Measurements from ENCODE around the gene BICDL2. TPM values are rescaled to one million over a fixed set of nuclear protein-coding genes. Genes with fewer than 3 reads are reported as not detected.
A peak's percentile ranks its signal among the peaks of the same experiment; 100 is the strongest.

BICDL2 gene
- polyA plus RNA-seq, 2 of the 4 experiments (the other 2 are of a cell fraction): not detected

GRCh38 chr16:3023669-3024478, 12.9 kb downstream of the BICDL2 start, which contains the start of the genes HCFC1R1 and THOC6 (continued):
- TF ChIP-seq HMGXB4 (CRISPR knock-in tag; IDR thresholded peaks at IDR 0.05; ENCODE audit: borderline replicate concordance) (peak; percentile 93), RNF2 (IDR thresholded peaks at IDR 0.05; ENCODE audit: borderline replicate concordance, low read depth) (no peak), HEYL (CRISPR knock-in tag; IDR thresholded peaks at IDR 0.05) (no peak), EP300 (IDR thresholded peaks at IDR 0.05) (0 out of 5 replicates have a peak, but pooled peaks of 1 of the 2 experiments have one; percentile 16), ESRRA (IDR thresholded peaks at IDR 0.05; ENCODE audit: borderline replicate concordance, low read length) (peak; percentile 57; the same call in 1 of the 2 replicates), NR3C1 (IDR thresholded peaks at IDR 0.05) (no peak), RFX5 (IDR thresholded peaks at IDR 0.05) (no peak), ELK1 (IDR thresholded peaks at IDR 0.05; ENCODE audit: low read depth, low read length) (no peak), POLR2A (IDR thresholded peaks at IDR 0.05; ENCODE audit: low read length) (peak; percentile 69), MYC (IDR thresholded peaks at IDR 0.05; ENCODE audit: borderline replicate concordance, low read length) (no peak; the same call in none of the 2 replicates), KDM1A (IDR thresholded peaks at IDR 0.05; ENCODE audit: low read depth) (no peak), USF2 (IDR thresholded peaks at IDR 0.05) (peak; percentile 82), HOXA7 (CRISPR knock-in tag; IDR thresholded peaks at IDR 0.05) (peak; percentile 99), FOXS1 (CRISPR knock-in tag; IDR thresholded peaks at IDR 0.05) (no peak; the same call in 1 of the 2 replicates), CEBPB (IDR thresholded peaks at IDR 0.05) (no peak; a peak in 1 of 4 replicates), FOSB (CRISPR knock-in tag; IDR thresholded peaks at IDR 0.05) (peak; percentile 99), E2F6 (IDR thresholded peaks at IDR 0.05; ENCODE audit: borderline replicate concordance, low read depth) (peak; percentile 45; the same call in 1 of the 2 replicates), MAZ (IDR thresholded peaks at IDR 0.05; ENCODE audit: borderline replicate concordance, low read depth, low read length) (no peak; the same call in 1 of the 2 replicates), TP53 (CRISPR knock-in tag; IDR thresholded peaks at IDR 0.05) (peak; percentile 99), PHF8 (IDR thresholded peaks at IDR 0.05; ENCODE audit: borderline replicate concordance, low read depth) (peak; percentile 76; the same call in 1 of the 2 replicates), HDAC2 (IDR thresholded peaks at IDR 0.05) (no peak), RCOR1 (IDR thresholded peaks at IDR 0.05; ENCODE audit: low read depth, low read length) (0 out of 2 replicates have a peak, but pooled peaks have one; percentile 11), CHD2 (IDR thresholded peaks at IDR 0.05; ENCODE audit: low read length, partially characterized antibody) (peak; percentile 71), RAD21 (conservative IDR thresholded peaks at IDR 0.05 in 1 of 2, IDR thresholded peaks at IDR 0.05 in 1 of 2) (no peak), POLR2AphosphoS2 (conservative IDR thresholded peaks at IDR 0.05; ENCODE audit: low read length) (peak; percentile 100), ZSCAN20 (CRISPR knock-in tag; IDR thresholded peaks at IDR 0.05) (no peak), CBX8 (IDR thresholded peaks at IDR 0.05) (no peak), SREBF2 (IDR thresholded peaks at IDR 0.05) (no peak), JUN (IDR thresholded peaks at IDR 0.05) (peak in 1 of 2 experiments; percentile 96; a peak in 4 of 5 replicates), GATA3 (IDR thresholded peaks at IDR 0.05; ENCODE audit: borderline replicate concordance) (peak; percentile 63), MAX (IDR thresholded peaks at IDR 0.05) (peak; percentile 92), EHF (CRISPR knock-in tag; IDR thresholded peaks at IDR 0.05) (peak; percentile 65; the same call in 1 of the 2 replicates), JUNB (IDR thresholded peaks at IDR 0.05) (no peak), RARB (CRISPR knock-in tag; IDR thresholded peaks at IDR 0.05) (peak; percentile 99), CTCF (IDR thresholded peaks at IDR 0.05) (no peak), MAFK (IDR thresholded peaks at IDR 0.05; ENCODE audit: partially characterized antibody) (no peak), HOXB13 (CRISPR knock-in tag; IDR thresholded peaks at IDR 0.05; ENCODE audit: low read depth) (no peak), KDM5A (IDR thresholded peaks at IDR 0.05) (no peak)
